ENCODE results near the gene IL21R.

GRCh38 chr16:27470567-27471431 lies 68.8 kb downstream of the IL21R start:
- TF ChIP-seq GATA3 (IDR thresholded peaks at IDR 0.05; ENCODE audit: low read depth, low read length): no peak
- TF ChIP-seq GATA2 (IDR thresholded peaks at IDR 0.05; ENCODE audit: low read depth, low read length): no peak
